ENCODE results near the gene TCF23.

The TCF23 gene

GRCh38 chr2:27204566-27204965 is 55.8 kb downstream of the TCF23 start:
- TF ChIP-seq, protein P1, sequence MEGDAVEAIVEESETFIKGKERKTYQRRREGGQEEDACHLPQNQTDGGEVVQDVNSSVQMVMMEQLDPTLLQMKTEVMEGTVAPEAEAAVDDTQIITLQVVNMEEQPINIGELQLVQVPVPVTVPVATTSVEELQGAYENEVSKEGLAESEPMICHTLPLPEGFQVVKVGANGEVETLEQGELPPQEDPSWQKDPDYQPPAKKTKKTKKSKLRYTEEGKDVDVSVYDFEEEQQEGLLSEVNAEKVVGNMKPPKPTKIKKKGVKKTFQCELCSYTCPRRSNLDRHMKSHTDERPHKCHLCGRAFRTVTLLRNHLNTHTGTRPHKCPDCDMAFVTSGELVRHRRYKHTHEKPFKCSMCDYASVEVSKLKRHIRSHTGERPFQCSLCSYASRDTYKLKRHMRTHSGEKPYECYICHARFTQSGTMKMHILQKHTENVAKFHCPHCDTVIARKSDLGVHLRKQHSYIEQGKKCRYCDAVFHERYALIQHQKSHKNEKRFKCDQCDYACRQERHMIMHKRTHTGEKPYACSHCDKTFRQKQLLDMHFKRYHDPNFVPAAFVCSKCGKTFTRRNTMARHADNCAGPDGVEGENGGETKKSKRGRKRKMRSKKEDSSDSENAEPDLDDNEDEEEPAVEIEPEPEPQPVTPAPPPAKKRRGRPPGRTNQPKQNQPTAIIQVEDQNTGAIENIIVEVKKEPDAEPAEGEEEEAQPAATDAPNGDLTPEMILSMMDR (IDR thresholded peaks at IDR 0.05; ENCODE audit: insufficient read depth, low read length, poor library complexity, severe bottlenecking) = no peak
- H3K36me3 ChIP-seq (ENCODE audit: control insufficient read depth, insufficient read depth, low read length) = peaks cover 47% of the 10 kb centered on the region
- no peak for DNase-seq (ENCODE audit: extremely low read depth, insufficient read length)

DNA sequence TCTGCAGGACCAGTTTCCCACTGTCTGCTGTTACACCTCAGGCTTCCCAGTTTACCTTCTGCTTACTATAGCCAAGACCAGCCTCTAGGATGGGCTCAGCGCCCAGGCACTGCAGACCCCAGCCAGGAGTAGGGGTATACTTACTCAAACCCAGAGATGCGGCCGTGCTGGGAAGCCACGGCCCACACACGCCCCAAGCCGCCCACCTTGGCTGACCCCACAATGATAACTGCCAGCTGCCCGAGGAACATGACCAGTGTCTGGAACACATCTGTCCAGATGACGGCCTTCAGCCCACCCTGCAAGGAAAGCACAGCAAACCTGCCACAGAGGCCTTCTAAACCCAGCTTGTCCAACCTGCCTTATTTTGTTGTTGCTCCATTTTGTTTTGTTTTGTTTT is 56.4 kb downstream of the TCF23 start:
- no peaks in the 10 kb centered on the region for H3K27me3 ChIP-seq (replicated peaks; ENCODE audit: control insufficient read depth, insufficient read depth, low read length)
- TF ChIP-seq, protein P1 (IDR thresholded peaks at IDR 0.05; ENCODE audit: insufficient read depth, low read length, poor library complexity, severe bottlenecking) = no peak
- no peak overlapping the region for H3K4me3 ChIP-seq (replicated peaks; ENCODE audit: low read depth, low read length)
- H3K36me3 ChIP-seq (ENCODE audit: control insufficient read depth, insufficient read depth, low read length) = peaks cover 45% of the 10 kb centered on the region
- no peak for DNase-seq (ENCODE audit: extremely low read depth, insufficient read length)

More at GRCh38 chr2:27204566-27204965, 55.8 kb downstream of the TCF23 start:
- Histone ChIP-seq H3K4me3 (replicated peaks; ENCODE audit: low read depth, low read length) (no peak overlapping the region), H3K27me3 (replicated peaks; ENCODE audit: control insufficient read depth, insufficient read depth, low read length) (no peaks in the 10 kb centered on the region)

GRCh38 chr2:27206346-27206745 is 57.5 kb downstream of the TCF23 start:
- DNase-seq (ENCODE audit: extremely low read depth, insufficient read length) = no peak
- Histone ChIP-seq H3K27me3 (replicated peaks; ENCODE audit: control insufficient read depth, insufficient read depth, low read length) (no peaks in the 10 kb centered on the region), H3K36me3 (ENCODE audit: control insufficient read depth, insufficient read depth, low read length) (peaks cover 41% of the 10 kb centered on the region), H3K4me3 (replicated peaks; ENCODE audit: low read depth, low read length) (no peak overlapping the region)
- TF ChIP-seq, protein P1 (IDR thresholded peaks at IDR 0.05; ENCODE audit: insufficient read depth, low read length, poor library complexity, severe bottlenecking) = no peak
